PC-9 (cell line): ENCODE results near the gene H6PD.

ENCODE experiments used
- CTCF ChIP-seq: fragments of 200-600 bp; sonication (generic); conservative IDR thresholded peaks from 2 replicates; pipeline ENCODE4 v1.6.1; 2017; ENCODE audit warnings: mixed run types, antibody characterized with exemption, mild to moderate bottlenecking, moderate library complexity
- EZH2 ChIP-seq: fragments of 200-600 bp; sonication (generic); IDR thresholded peaks from 2 replicates; pipeline ENCODE4 v1.8.0; 2017; ENCODE audit warnings: antibody characterized with exemption, low read depth

- peak; percentile 93 for TF ChIP-seq CTCF
- TF ChIP-seq EZH2: no peak
Observed at GRCh38 chr1:9289090-9289534, 54.5 kb downstream of the H6PD start.
